ENCODE results near the gene OSBPL5. TPM values are rescaled to one million over a fixed set of nuclear protein-coding genes. Genes with fewer than 3 reads are reported as not detected.

Gene OSBPL5
- total RNA-seq, 1 experiment from 2014 or later: 16.1 TPM

DNA sequence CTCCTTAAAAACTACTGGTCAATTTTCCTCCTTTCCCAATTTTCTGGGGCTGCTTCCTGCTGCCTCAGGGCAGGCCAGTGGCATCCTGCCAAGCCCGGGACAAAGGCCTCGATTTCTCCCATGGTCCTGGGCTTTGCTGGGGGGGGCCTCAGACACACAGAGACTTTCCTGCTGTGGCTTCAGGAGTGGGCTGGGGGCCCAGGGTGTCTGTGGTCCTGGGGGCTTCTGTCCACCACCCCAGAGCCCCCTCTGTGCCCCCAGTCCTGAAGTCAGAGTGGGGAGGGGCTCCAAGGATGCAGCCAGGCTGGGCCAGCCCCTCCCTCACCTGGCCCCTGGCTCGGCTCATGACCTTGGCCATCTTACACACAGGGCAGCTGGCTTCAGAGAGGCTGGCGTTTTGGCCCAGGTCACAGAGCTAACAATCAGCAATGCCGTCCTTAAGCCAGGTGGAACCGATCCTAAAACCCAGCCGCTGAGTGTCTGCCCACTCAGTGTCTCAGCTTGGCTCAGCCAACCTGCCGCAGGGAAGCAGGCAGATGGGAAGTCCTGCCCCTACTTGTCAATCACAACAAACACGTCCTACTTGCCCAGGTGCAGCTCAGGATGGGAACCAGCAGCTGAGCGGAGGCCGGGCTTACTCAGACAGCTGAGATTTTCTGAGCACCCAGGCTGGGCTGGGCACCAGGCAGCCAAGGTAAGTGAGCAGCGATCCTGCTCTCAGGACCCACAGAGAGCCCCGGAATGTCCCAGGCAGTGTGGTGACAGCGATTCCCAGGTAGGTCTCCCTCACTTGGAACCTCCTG is 34.6 kb downstream of the OSBPL5 start:
- H3K27ac Mint-ChIP-seq: no peak overlapping the region
- no peak overlapping the region for H3K9ac ChIP-seq (ENCODE audit: extremely low read depth, insufficient read length, low read length)

More for the DNA sequence above, 34.6 kb downstream of the OSBPL5 start:
- Histone ChIP-seq H2AFZ (ENCODE audit: low read length) (no peak overlapping the region), H3T11ph (ENCODE audit: low read length) (no peak overlapping the region), H3K23me2 (ENCODE audit: insufficient read length, low read depth, low read length, poor library complexity, severe bottlenecking) (no peaks in the 10 kb centered on the region), H3K4me1 (ENCODE audit: insufficient read depth, low read length) (no peaks in the 10 kb centered on the region; the same call in 1 of the 2 replicates), H3K4me2 (ENCODE audit: insufficient read depth, insufficient read length, low read length) (no peak overlapping the region), H2AK5ac (ENCODE audit: insufficient read length, low read length) (no peak overlapping the region), H3K79me1 (ENCODE audit: insufficient read depth, low read depth, low read length, poor library complexity, severe bottlenecking) (no peaks in the 10 kb centered on the region), H2BK12ac (ENCODE audit: insufficient read length, low read depth, low read length) (no peak overlapping the region), H4K5ac (ENCODE audit: insufficient read length, low read depth, low read length) (no peak overlapping the region), H3K4ac (ENCODE audit: low read depth, low read length) (no peak overlapping the region), H2BK120ac (ENCODE audit: low read depth, low read length, poor library complexity, severe bottlenecking) (no peak overlapping the region), H2BK20ac (ENCODE audit: low read depth, low read length, poor library complexity, severe bottlenecking) (no peak overlapping the region), H3K79me2 (ENCODE audit: insufficient read depth, low read length) (no peaks in the 10 kb centered on the region), H4K91ac (ENCODE audit: insufficient read length, low read depth, low read length) (no peak overlapping the region), H4K20me1 (ENCODE audit: control insufficient read depth, insufficient read depth, insufficient read length) (no peaks in the 10 kb centered on the region), H3K9me3 (ENCODE audit: control insufficient read depth, low read depth, low read length) (no peaks in the 10 kb centered on the region), H3K56ac (ENCODE audit: insufficient read length, low read depth, low read length) (no peak overlapping the region), H3K27ac (ENCODE audit: insufficient read length, low read depth, low read length) (no peak overlapping the region), H3K27me3 (ENCODE audit: insufficient read depth, low read length) (no peaks in the 10 kb centered on the region), H3K14ac (ENCODE audit: insufficient read depth, low read length) (no peak overlapping the region; the same call in 1 of the 2 replicates), H2BK5ac (ENCODE audit: insufficient read length, low read length) (no peak overlapping the region), H3K18ac (ENCODE audit: insufficient read length, low read depth, low read length) (no peak overlapping the region), H4K8ac (replicated peaks; ENCODE audit: insufficient read length, low read depth, low read length) (no peak overlapping the region), H3K23ac (ENCODE audit: insufficient read length, low read depth, low read length) (no peak overlapping the region), H2BK15ac (ENCODE audit: low read depth, low read length) (no peak overlapping the region)
- TF ChIP-seq, protein P1, sequence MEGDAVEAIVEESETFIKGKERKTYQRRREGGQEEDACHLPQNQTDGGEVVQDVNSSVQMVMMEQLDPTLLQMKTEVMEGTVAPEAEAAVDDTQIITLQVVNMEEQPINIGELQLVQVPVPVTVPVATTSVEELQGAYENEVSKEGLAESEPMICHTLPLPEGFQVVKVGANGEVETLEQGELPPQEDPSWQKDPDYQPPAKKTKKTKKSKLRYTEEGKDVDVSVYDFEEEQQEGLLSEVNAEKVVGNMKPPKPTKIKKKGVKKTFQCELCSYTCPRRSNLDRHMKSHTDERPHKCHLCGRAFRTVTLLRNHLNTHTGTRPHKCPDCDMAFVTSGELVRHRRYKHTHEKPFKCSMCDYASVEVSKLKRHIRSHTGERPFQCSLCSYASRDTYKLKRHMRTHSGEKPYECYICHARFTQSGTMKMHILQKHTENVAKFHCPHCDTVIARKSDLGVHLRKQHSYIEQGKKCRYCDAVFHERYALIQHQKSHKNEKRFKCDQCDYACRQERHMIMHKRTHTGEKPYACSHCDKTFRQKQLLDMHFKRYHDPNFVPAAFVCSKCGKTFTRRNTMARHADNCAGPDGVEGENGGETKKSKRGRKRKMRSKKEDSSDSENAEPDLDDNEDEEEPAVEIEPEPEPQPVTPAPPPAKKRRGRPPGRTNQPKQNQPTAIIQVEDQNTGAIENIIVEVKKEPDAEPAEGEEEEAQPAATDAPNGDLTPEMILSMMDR (conservative IDR thresholded peaks at IDR 0.05): no peak
- Mint-ChIP-seq H3K4me3 (no peak overlapping the region), H3K27me3 (ENCODE audit: low read depth) (no peaks in the 10 kb centered on the region; the same call in 1 of the 2 replicates), H3K4me1 (peaks cover 9 to 15% of the 10 kb centered on the region in 2 experiments), H3K36me3 (ENCODE audit: insufficient read depth in 1 of 3, low read depth in 3 of 3) (no peaks in the 10 kb centered on the region; a peak in 1 of 7 replicates), H3K9me3 (no peaks in the 10 kb centered on the region)
- WGBS (ENCODE audit: extremely low coverage, insufficient read length, low lambda C conversion rate): no CpG with 5 or more reads among the region's 14 CpGs
- no peak for DNase-seq
